Measurements from ENCODE around the gene BCR.

The BCR gene

DNA sequence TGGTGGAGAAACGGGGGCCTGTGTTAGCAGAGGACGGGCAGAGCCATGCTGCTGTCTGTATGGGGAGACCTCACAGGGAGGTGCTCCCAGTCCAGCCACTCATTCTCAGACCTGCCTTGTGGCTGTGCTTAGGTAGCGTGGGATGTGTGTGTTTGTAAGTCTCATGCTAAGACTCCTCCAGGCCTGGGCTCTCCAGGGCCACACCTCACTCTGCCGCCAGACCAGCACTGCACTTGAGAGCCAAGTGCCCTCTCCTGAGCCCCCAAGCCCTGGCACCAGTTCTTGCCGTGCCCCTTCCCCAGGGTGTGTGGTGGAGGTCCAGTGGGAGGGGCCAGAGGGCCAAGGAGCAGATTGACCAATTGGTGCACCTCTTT is 108.8 kb downstream of the BCR start:
- H3K36me3 ChIP-seq, result peaks cover 100% of the 10 kb centered on the region
- H4K20me1 ChIP-seq, result peaks cover 96% of the 10 kb centered on the region
- no peaks in the 10 kb centered on the region for H3K9me3 ChIP-seq
- H3K27me3 ChIP-seq, result no peaks in the 10 kb centered on the region
- no peak overlapping the region for H3K9ac ChIP-seq
- TF ChIP-seq Cebpa-rat (IDR thresholded peaks at IDR 0.05), result no peak
- H3K4me1 ChIP-seq, result no peaks in the 10 kb centered on the region
- no peak overlapping the region for H3K4me2 ChIP-seq
- no peak overlapping the region for H3K27ac ChIP-seq
- H3K4me3 ChIP-seq, result no peak overlapping the region

DNA sequence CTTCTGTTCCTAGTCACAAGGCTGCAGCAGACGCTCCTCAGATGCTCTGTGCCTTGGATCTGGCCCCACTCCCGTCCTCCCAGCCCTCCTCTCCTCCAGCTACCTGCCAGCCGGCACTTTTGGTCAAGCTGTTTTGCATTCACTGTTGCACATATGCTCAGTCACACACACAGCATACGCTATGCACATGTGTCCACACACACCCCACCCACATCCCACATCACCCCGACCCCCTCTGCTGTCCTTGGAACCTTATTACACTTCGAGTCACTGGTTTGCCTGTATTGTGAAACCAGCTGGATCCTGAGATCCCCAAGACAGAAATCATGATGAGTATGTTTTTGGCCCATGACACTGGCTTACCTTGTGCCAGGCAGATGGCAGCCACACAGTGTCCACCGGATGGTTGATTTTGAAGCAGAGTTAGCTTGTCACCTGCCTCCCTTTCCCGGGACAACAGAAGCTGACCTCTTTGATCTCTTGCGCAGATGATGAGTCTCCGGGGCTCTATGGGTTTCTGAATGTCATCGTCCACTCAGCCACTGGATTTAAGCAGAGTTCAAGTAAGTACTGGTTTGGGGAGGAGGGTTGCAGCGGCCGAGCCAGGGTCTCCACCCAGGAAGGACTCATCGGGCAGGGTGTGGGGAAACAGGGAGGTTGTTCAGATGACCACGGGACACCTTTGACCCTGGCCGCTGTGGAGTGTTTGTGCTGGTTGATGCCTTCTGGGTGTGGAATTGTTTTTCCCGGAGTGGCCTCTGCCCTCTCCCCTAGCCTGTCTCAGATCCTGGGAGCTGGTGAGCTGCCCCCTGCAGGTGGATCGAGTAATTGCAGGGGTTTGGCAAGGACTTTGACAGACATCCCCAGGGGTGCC is 109.8 kb downstream of the BCR start:
- no peak overlapping the region for H3K9ac ChIP-seq
- H3K27me3 ChIP-seq, result no peaks in the 10 kb centered on the region
- H3K4me2 ChIP-seq, result no peak overlapping the region
- no peaks in the 10 kb centered on the region for H3K9me3 ChIP-seq
- H3K36me3 ChIP-seq, result peaks cover 100% of the 10 kb centered on the region
- peaks cover 9% of the 10 kb centered on the region for H3K4me1 ChIP-seq
- H3K4me3 ChIP-seq, result no peak overlapping the region
- H4K20me1 ChIP-seq, result peaks cover 94% of the 10 kb centered on the region
- TF ChIP-seq Cebpa-rat (IDR thresholded peaks at IDR 0.05), result peak; percentile 60
- H3K27ac ChIP-seq, result no peak overlapping the region

DNA sequence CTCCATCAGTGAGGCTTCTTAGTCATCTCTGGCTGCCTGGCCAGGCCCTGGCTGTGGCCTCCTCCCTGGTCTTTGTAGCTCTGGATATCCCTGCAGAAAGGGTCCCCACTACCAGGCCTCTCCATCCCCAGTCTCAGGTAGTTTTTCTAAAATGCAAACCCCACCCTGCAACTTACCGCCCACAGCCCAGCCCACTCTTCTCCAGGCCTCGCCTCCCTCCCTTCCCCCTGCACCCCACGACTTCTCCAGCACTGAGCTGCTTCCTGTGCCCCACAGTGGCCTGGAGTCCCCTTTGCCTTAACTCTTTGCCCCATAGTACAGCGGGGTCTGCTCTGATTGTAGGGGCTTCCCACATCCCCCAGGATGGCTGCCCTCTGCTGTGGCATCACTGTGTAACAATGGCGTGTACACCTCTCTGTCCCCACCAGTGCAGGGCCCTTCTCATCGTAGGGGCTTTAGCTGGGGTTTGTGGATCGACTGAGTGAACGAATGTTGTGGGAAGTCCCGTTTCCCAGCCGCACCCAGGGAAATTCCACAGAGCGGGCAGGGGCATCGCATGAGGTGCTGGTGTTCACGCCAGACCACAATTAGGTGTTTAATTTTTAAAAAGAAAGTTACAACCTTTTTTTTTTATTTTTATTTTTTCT is 111.6 kb downstream of the BCR start:
- H3K4me1 ChIP-seq, result peaks cover 17% of the 10 kb centered on the region
- H3K4me2 ChIP-seq, result no peak overlapping the region
- H4K20me1 ChIP-seq, result peaks cover 94% of the 10 kb centered on the region
- peaks cover 100% of the 10 kb centered on the region for H3K36me3 ChIP-seq
- no peaks in the 10 kb centered on the region for H3K9me3 ChIP-seq
- no peaks in the 10 kb centered on the region for H3K27me3 ChIP-seq
- no peak for TF ChIP-seq Cebpa-rat (IDR thresholded peaks at IDR 0.05)
- H3K9ac ChIP-seq, result no peak overlapping the region
- H3K4me3 ChIP-seq, result no peak overlapping the region
- H3K27ac ChIP-seq, result no peak overlapping the region

DNA sequence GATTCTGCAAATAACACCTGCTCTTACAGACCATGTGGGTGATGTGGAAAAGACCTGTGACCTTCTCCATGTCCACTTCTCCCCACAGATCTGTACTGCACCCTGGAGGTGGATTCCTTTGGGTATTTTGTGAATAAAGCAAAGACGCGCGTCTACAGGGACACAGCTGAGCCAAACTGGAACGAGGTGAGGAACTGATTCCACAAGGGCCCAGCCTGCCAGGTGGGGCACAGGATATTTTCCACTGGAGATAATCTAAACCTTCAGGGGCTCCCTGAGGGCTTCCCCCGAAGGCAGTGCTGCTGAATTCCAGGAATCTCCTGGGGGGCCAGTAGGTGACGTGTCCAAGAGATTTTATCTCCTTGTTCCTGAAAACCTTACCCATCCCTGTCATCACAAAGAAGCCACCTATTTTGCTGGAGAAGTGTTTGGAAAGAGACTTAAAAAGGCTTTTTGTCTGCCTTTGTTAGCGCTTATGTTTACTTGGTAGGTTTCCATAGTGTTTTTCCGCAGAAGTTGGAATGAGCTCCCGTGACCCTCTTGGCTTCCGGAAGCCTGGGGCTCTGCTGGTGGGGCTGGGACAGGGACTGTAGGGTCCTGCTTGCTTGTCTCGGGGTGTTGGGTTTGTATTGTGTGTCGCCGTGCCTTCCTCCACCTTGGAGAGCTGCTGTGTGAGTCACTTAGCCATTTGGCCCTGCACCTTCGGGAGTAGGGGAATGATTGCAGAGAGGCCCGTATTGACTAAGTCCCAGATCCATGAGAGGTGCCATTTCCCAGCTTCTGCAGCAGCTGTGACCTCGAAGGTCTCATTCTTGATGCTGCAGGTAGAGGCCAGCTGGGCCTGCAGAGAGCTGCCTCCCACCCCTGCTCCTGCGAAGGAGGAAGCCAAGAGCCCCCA is 112.4 kb downstream of the BCR start:
- H3K9ac ChIP-seq, result no peak overlapping the region
- no peak overlapping the region for H3K4me3 ChIP-seq
- no peak for TF ChIP-seq Cebpa-rat (IDR thresholded peaks at IDR 0.05)
- no peak overlapping the region for H3K27ac ChIP-seq
- H4K20me1 ChIP-seq, result peaks cover 94% of the 10 kb centered on the region
- H3K9me3 ChIP-seq, result no peaks in the 10 kb centered on the region
- peaks cover 100% of the 10 kb centered on the region for H3K36me3 ChIP-seq
- H3K4me2 ChIP-seq, result no peak overlapping the region
- H3K4me1 ChIP-seq, result peaks cover 17% of the 10 kb centered on the region
- no peaks in the 10 kb centered on the region for H3K27me3 ChIP-seq

DNA sequence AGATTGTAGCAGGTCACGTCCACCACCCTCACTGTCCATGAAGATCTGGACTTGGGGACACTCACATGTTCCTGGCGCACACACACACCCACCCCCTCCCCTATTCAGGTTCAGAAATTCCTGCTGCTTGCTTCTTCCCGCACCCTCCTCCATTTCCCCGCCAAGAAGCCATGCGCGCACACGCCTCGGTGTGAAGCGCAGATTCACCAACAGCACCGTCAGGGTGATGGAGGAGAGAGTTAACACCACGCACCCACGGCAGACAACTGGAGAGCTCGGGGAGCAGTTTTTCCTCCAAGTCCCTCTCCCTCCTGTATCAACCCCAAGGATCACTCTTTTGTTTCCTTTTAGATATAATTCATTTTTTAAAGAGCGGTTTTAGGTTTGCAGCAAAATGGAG is 113.4 kb downstream of the BCR start:
- no peak overlapping the region for H3K9ac ChIP-seq
- H3K9me3 ChIP-seq, result no peaks in the 10 kb centered on the region
- peaks cover 100% of the 10 kb centered on the region for H3K36me3 ChIP-seq
- no peak overlapping the region for H3K4me2 ChIP-seq
- H3K4me3 ChIP-seq, result no peak overlapping the region
- no peak for TF ChIP-seq Cebpa-rat (IDR thresholded peaks at IDR 0.05)
- H3K27ac ChIP-seq, result no peak overlapping the region
- no peaks in the 10 kb centered on the region for H3K27me3 ChIP-seq
- peaks cover 17% of the 10 kb centered on the region for H3K4me1 ChIP-seq
- peaks cover 93% of the 10 kb centered on the region for H4K20me1 ChIP-seq

DNA sequence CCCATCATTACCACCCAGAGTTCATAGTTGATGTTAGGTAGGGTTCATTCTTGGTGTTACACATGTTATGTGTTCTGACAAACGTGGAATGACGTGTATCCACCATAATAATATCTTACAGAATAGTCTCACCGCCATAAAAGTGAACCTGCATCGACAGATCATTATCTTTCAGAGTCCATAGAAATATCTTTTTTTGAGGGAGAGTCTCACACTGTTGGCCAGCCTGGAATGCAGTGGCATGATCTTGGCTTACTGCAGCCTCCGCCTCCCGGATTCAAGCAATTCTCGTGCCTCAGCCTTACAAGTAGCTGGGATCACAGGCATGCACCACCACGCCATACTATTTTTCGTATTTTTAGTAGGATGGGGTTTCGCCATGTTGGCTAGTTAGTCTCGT is 113.9 kb downstream of the BCR start:
- H3K4me1 ChIP-seq, result peaks cover 17% of the 10 kb centered on the region
- no peak overlapping the region for H3K27ac ChIP-seq
- TF ChIP-seq Cebpa-rat (IDR thresholded peaks at IDR 0.05), result no peak
- peaks cover 93% of the 10 kb centered on the region for H4K20me1 ChIP-seq
- H3K4me3 ChIP-seq, result no peak overlapping the region
- no peaks in the 10 kb centered on the region for H3K27me3 ChIP-seq
- H3K4me2 ChIP-seq, result no peak overlapping the region
- peaks cover 100% of the 10 kb centered on the region for H3K36me3 ChIP-seq
- no peaks in the 10 kb centered on the region for H3K9me3 ChIP-seq
- H3K9ac ChIP-seq, result no peak overlapping the region

DNA sequence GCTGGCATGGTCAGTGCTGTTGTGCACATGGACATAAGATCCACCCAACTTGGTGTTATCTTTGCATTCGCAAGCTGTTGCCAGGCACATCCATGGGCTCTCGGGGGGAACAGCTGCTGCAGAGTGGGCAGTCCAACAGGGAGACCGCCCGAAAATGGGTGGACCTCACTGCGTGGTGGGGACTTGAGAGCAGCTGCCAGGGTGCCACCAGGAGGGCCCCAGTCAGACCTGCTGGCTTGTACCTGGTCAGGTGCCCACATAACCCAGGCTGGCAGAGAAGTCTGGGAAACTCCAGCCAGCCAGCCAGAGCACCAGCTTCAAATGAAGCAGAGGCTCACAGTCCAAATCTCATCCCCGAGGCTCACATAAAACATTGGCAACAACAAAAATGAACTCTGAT is 120.2 kb downstream of the BCR start:
- H3K9me3 ChIP-seq, result no peaks in the 10 kb centered on the region

DNA sequence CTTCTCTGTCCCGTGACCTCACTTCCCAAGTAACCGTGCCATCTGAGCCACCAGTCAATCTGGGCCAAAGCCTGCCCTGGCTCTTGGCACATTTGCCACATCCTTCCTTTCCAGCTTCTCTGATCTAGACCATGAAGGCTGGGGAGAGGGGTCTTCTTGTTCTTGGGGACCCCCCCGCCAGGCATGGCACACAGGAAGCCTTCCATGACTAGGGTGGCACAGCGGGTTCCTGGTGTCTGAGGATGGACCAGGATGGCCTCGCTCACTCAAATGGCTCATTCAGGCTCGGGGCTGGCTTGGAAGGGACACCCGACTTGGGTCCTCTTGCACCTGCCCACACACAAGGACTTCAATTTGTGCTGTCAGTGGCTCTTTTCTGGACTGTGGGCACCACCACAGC is 121.3 kb downstream of the BCR start:
- peaks cover 90% of the 10 kb centered on the region for H4K20me1 ChIP-seq
- H3K36me3 ChIP-seq, result peaks cover 100% of the 10 kb centered on the region
- no peak overlapping the region for H3K4me3 ChIP-seq
- H3K4me2 ChIP-seq, result no peak overlapping the region
- H3K4me1 ChIP-seq, result peaks cover 26% of the 10 kb centered on the region
- H3K27ac ChIP-seq, result no peak overlapping the region
- no peak overlapping the region for H3K9ac ChIP-seq
- no peak for TF ChIP-seq Cebpa-rat (IDR thresholded peaks at IDR 0.05)
- H3K9me3 ChIP-seq, result no peaks in the 10 kb centered on the region
- H3K27me3 ChIP-seq, result no peaks in the 10 kb centered on the region

More for the DNA sequence above, 120.2 kb downstream of the BCR start:
- no peak overlapping the region for H3K4me3 ChIP-seq
- H3K36me3 ChIP-seq, result peaks cover 100% of the 10 kb centered on the region
- peaks cover 20% of the 10 kb centered on the region for H3K4me1 ChIP-seq
- no peak overlapping the region for H3K9ac ChIP-seq
- no peaks in the 10 kb centered on the region for H3K27me3 ChIP-seq
- H4K20me1 ChIP-seq, result peaks cover 90% of the 10 kb centered on the region
- H3K27ac ChIP-seq, result no peak overlapping the region
- no peak for TF ChIP-seq Cebpa-rat (IDR thresholded peaks at IDR 0.05)
- no peak overlapping the region for H3K4me2 ChIP-seq

DNA sequence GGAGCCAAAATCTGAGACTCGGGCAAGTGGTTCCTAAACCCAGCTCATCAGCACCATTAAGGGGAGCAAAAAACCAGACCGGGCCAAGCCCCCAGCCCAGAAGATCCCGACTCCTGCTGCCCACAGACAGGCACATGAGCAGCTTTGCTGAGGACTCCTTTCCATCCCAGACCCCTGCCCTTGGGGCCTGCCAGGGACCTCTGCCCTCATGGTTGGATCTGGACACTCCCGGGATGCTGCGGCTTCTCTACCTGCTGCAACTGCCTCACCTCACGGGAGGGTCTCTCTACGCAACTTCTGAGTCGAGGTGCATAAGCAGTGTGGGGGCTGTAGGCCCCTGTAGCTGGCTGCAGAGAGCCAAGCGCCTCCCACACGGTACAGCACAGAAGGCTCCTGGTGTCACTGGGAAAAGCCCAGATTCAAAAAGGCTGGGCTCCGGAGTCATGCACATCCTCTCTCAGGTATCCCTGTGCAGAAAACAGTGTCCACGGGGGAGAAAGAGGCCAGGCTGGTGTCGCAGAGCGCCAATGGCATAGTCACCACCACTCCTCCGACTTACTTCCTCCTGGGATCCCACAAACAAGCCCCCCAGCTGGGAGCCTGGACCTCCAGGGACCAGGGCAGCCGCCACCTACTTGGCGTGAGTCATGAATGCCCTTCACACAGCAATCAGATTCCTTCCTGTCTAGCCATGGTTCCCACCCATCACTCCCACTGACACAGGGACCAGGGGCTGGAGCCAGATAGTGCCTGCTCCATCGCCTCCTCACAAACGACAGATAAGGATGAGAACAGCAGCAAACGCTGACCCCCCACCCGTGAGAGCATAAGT is 122.1 kb downstream of the BCR start:
- H3K9me3 ChIP-seq, result no peaks in the 10 kb centered on the region
- H4K20me1 ChIP-seq, result peaks cover 87% of the 10 kb centered on the region
- no peak overlapping the region for H3K9ac ChIP-seq
- peaks cover 97% of the 10 kb centered on the region for H3K36me3 ChIP-seq
- no peak overlapping the region for H3K27ac ChIP-seq
- no peak for TF ChIP-seq Cebpa-rat (IDR thresholded peaks at IDR 0.05)
- H3K4me2 ChIP-seq, result no peak overlapping the region
- H3K27me3 ChIP-seq, result no peaks in the 10 kb centered on the region
- peaks cover 33% of the 10 kb centered on the region for H3K4me1 ChIP-seq
- H3K4me3 ChIP-seq, result no peak overlapping the region
